GM12878 (cell line): Measurements from ENCODE around the gene LRRC4.

ENCODE experiments used
- ATF7 ChIP-seq: fragments of 450-650 bp; IDR thresholded peaks from 2 replicates; pipeline ENCODE4 v1.6.1; 2016; ENCODE audit warnings: low read depth, mild to moderate bottlenecking
- MTA2 ChIP-seq: fragments of 450-650 bp; IDR thresholded peaks from 2 replicates; pipeline ENCODE4 v1.6.1; 2016; ENCODE audit warnings: low read depth, mild to moderate bottlenecking, moderate library complexity
- POLR2AphosphoS5 ChIP-seq: IDR thresholded peaks from 2 replicates; pipeline ENCODE4 v1.6.1; 2011; ENCODE audit warnings: mild to moderate bottlenecking, low read length, inconsistent platforms
- RAD21 ChIP-seq: IDR thresholded peaks from 2 replicates; pipeline ENCODE4 v1.6.1; 2011; ENCODE audit warnings: mild to moderate bottlenecking, low read depth, low read length, moderate library complexity; ENCODE audit not compliant: insufficient read depth
- TARDBP ChIP-seq: IDR thresholded peaks from 2 replicates; pipeline ENCODE4 v1.6.1; 2016; ENCODE audit warnings: borderline replicate concordance
- TCF12 ChIP-seq: IDR thresholded peaks from 2 replicates; pipeline ENCODE4 v1.6.1; 2011; ENCODE audit warnings: low read depth, mild to moderate bottlenecking, low read length
- TF ChIP-seq, protein P1 (sequence below), 3 experiments: IDR thresholded peaks in 2 of 3; conservative IDR thresholded peaks in 1 of 3; 2 replicates each; pipeline ENCODE4 v1.5.1; 2011; ENCODE audit warnings: low read depth in 3 of 3, low read length in 3 of 3, mild to moderate bottlenecking in 3 of 3, control low read depth in 2 of 3, moderate library complexity in 2 of 3, inconsistent platforms in 1 of 3, mixed read lengths in 1 of 3; ENCODE audit not compliant: control insufficient read depth in 2 of 3, insufficient read depth in 1 of 3; ENCODE audit errors: extremely low read depth in 1 of 3
- TF ChIP-seq, protein P2 (sequence below): fragments of 450-650 bp; IDR thresholded peaks from 2 replicates; pipeline ENCODE4 v1.6.1; 2016; ENCODE audit warnings: mild to moderate bottlenecking, moderate library complexity, borderline replicate concordance

DNA sequence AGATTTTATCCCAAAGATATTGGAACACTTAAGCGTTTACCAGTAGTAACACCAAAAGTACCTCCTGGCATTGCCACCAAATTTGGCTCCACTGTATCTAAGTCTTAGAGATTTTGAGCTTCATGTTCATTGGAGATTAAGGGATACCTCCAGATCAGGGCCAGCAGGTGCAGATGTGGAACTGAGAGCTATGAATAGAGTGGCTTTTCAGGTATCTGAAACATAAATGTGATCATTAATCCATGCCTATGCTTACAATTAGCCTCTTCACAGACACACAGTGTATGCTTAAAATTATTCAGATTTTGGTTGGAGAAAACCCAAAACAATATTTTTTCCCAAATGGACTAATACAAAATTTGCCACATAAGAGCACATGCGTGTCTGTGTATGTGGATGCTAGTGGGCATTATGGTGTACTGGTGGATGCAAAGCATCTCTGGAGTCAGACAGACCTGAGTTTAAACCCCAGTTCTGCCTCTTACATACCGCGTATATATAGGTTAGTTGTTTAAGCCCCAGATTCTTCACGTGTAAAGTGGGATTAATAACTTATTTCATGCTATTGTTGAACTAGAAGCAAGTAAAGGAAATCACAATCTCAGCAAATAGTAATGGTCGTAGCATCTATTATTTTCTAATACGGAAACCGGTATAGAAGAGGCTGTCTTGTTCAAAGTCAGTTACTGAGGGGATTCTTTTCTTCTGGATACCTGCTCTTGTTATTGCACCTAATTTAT lies 6.8 kb upstream of the LRRC4 start:
- TF ChIP-seq, protein P1, sequence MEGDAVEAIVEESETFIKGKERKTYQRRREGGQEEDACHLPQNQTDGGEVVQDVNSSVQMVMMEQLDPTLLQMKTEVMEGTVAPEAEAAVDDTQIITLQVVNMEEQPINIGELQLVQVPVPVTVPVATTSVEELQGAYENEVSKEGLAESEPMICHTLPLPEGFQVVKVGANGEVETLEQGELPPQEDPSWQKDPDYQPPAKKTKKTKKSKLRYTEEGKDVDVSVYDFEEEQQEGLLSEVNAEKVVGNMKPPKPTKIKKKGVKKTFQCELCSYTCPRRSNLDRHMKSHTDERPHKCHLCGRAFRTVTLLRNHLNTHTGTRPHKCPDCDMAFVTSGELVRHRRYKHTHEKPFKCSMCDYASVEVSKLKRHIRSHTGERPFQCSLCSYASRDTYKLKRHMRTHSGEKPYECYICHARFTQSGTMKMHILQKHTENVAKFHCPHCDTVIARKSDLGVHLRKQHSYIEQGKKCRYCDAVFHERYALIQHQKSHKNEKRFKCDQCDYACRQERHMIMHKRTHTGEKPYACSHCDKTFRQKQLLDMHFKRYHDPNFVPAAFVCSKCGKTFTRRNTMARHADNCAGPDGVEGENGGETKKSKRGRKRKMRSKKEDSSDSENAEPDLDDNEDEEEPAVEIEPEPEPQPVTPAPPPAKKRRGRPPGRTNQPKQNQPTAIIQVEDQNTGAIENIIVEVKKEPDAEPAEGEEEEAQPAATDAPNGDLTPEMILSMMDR (IDR thresholded peaks at IDR 0.05 in 2 of 3, conservative IDR thresholded peaks at IDR 0.05 in 1 of 3; ENCODE audit: control insufficient read depth in 2 of 3, extremely low read depth in 1 of 3, insufficient read depth in 1 of 3, low read depth in 3 of 3, low read length in 3 of 3) = no peak
- TF ChIP-seq TCF12 (no peak), RAD21 (no peak), ATF7 (no peak), POLR2AphosphoS5 (no peak), MTA2 (no peak), TARDBP (no peak)
- TF ChIP-seq, protein P2, sequence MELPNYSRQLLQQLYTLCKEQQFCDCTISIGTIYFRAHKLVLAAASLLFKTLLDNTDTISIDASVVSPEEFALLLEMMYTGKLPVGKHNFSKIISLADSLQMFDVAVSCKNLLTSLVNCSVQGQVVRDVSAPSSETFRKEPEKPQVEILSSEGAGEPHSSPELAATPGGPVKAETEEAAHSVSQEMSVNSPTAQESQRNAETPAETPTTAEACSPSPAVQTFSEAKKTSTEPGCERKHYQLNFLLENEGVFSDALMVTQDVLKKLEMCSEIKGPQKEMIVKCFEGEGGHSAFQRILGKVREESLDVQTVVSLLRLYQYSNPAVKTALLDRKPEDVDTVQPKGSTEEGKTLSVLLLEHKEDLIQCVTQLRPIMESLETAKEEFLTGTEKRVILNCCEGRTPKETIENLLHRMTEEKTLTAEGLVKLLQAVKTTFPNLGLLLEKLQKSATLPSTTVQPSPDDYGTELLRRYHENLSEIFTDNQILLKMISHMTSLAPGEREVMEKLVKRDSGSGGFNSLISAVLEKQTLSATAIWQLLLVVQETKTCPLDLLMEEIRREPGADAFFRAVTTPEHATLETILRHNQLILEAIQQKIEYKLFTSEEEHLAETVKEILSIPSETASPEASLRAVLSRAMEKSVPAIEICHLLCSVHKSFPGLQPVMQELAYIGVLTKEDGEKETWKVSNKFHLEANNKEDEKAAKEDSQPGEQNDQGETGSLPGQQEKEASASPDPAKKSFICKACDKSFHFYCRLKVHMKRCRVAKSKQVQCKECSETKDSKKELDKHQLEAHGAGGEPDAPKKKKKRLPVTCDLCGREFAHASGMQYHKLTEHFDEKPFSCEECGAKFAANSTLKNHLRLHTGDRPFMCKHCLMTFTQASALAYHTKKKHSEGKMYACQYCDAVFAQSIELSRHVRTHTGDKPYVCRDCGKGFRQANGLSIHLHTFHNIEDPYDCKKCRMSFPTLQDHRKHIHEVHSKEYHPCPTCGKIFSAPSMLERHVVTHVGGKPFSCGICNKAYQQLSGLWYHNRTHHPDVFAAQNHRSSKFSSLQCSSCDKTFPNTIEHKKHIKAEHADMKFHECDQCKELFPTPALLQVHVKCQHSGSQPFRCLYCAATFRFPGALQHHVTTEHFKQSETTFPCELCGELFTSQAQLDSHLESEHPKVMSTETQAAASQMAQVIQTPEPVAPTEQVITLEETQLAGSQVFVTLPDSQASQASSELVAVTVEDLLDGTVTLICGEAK = no peak
